MM.1S (cell line): ENCODE results near the gene MB.

Experiments
- EZH2 ChIP-seq: fragments of 300-600 bp; sonication (generic); optimal IDR thresholded peaks from 2 replicates; pipeline ENCODE3; 2017; ENCODE audit warnings: low read depth, mild to moderate bottlenecking, antibody characterized with exemption, low read length, mixed read lengths
- EZH2phosphoT487 ChIP-seq: fragments of 300-600 bp; sonication (generic); IDR thresholded peaks from 2 replicates; pipeline ENCODE4 v1.6.1; 2018; ENCODE audit warnings: antibody characterized with exemption, low read length
- TF ChIP-seq, protein P1 (sequence below): fragments of 300-600 bp; sonication (generic); IDR thresholded peaks from 2 replicates; pipeline ENCODE4 v1.5.1; 2016; ENCODE audit warnings: antibody characterized with exemption, low read length, mixed read lengths

DNA sequence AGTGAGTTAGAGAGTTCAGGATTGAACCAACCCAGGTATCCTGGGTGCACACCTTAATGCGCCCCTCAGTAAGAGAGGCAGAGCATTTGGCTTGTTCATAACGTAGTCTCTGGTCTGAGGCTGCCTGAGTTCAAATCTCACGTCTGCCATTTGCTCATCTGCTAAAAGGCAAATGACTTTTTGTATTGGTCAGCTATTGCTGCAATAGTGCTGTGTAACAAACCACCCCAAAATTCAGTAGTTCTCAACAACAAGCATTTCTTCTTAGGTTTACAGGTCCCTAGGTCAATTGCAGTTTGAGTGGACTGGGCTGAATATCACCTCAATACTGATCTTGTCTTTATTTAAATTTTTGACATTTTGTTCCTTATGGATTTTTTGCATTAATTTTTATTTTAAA is 58.4 kb downstream of the MB start:
- TF ChIP-seq, protein P1, sequence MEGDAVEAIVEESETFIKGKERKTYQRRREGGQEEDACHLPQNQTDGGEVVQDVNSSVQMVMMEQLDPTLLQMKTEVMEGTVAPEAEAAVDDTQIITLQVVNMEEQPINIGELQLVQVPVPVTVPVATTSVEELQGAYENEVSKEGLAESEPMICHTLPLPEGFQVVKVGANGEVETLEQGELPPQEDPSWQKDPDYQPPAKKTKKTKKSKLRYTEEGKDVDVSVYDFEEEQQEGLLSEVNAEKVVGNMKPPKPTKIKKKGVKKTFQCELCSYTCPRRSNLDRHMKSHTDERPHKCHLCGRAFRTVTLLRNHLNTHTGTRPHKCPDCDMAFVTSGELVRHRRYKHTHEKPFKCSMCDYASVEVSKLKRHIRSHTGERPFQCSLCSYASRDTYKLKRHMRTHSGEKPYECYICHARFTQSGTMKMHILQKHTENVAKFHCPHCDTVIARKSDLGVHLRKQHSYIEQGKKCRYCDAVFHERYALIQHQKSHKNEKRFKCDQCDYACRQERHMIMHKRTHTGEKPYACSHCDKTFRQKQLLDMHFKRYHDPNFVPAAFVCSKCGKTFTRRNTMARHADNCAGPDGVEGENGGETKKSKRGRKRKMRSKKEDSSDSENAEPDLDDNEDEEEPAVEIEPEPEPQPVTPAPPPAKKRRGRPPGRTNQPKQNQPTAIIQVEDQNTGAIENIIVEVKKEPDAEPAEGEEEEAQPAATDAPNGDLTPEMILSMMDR, result no peak
- no peak for TF ChIP-seq EZH2
- no peak for TF ChIP-seq EZH2phosphoT487
